Measurements from ENCODE around the gene HSF2. TPM values are rescaled to one million over a fixed set of nuclear protein-coding genes. Genes with fewer than 3 reads are reported as not detected.

Gene HSF2
- total and polyA plus RNA-seq, 2 of the 13 experiments (the other 11 are each of a cell fraction or from before 2014, with no cell fraction given) = 24.8 to 26.4 TPM

- no peak for TF ChIP-seq PRDM15 (CRISPR knock-in tag; IDR thresholded peaks at IDR 0.05)
- no peak for TF ChIP-seq RNF219 (CRISPR knock-in tag; IDR thresholded peaks at IDR 0.05)
- no peak for TF ChIP-seq U2AF2 (IDR thresholded peaks at IDR 0.05; ENCODE audit: low read depth, low read length)
- TF ChIP-seq ZNF782 (CRISPR knock-in tag; IDR thresholded peaks at IDR 0.05; ENCODE audit: borderline replicate concordance) = no peak
- TF ChIP-seq JUND (CRISPR knock-in tag; IDR thresholded peaks at IDR 0.05) = no peak
Observed at GRCh38 chr6:122416825-122417224, 17.4 kb downstream of the HSF2 start (continued).

GRCh38 chr6:122422003-122422402, 22.6 kb downstream of the HSF2 start:
- DNase-seq (ENCODE audit: low spot score) (no peak), ATAC-seq (no peak)
- H3K4me3 ChIP-seq (replicated peaks in 1 of 3; ENCODE audit: insufficient read depth in 1 of 3, low read depth in 2 of 3, low read length in 3 of 3) = no peak overlapping the region

More at GRCh38 chr6:122422003-122422402, 22.6 kb downstream of the HSF2 start:
- H3K4me2 ChIP-seq (ENCODE audit: low read depth, low read length) = no peak overlapping the region
- no peak overlapping the region for H2AFZ ChIP-seq (ENCODE audit: low read length)
- H4K20me1 ChIP-seq (ENCODE audit: insufficient read depth, low read length) = no peaks in the 10 kb centered on the region
- ChIA-PET POLR2A (no interaction called here), CTCF (ENCODE audit: low intra/inter-chr PET ratio, low total read pairs) (no interaction called here)
- BruUV-seq (replicated peaks) = no TSS peak
- peaks cover 6 to 72% of the 10 kb centered on the region in 2 experiments for H3K36me3 ChIP-seq (replicated peaks in 1 of 2; ENCODE audit: control insufficient read depth in 1 of 2, insufficient read depth in 2 of 2, low read length in 2 of 2)
- intact Hi-C loops (cut with micrococcal nuclease; ENCODE audit: unreplicated experiment) = no loop called here
- no peaks in the 10 kb centered on the region for H3K4me1 ChIP-seq (ENCODE audit: insufficient read depth, low read length)
- WGBS (ENCODE audit: low lambda C conversion rate) = 99% methylated on average over 2 of the region's 2 CpGs
- no peak for FAIRE-seq
- H3K27me3 ChIP-seq (ENCODE audit: control insufficient read depth in 1 of 2, insufficient read depth in 2 of 2, low read length in 2 of 2) = no peaks in the 10 kb centered on the region
- no peaks in the 10 kb centered on the region for H3K9me3 ChIP-seq (ENCODE audit: low read length)
- H3K27ac ChIP-seq (ENCODE audit: extremely low read length, insufficient read depth, low read length) = no peak overlapping the region
- H3K9ac ChIP-seq (ENCODE audit: insufficient read depth, low read depth, low read length) = no peak overlapping the region
- in situ Hi-C loops (cut with HindIII; ENCODE audit: extremely low pct_ligation_motif_present, low pct_unique_long_range_greater_than_20kb) = no loop called here
- TF ChIP-seq GATA4 (IDR thresholded peaks at IDR 0.05; ENCODE audit: borderline replicate concordance, low read depth) (no peak), ATF7 (IDR thresholded peaks at IDR 0.05) (peak; percentile 90), ATF7 (CRISPR knock-in tag; IDR thresholded peaks at IDR 0.05) (no peak)
- no peaks in the 10 kb centered on the region for H3K79me2 ChIP-seq (ENCODE audit: insufficient read depth, low read length)
